Ammon's horn (tissue), 1 donor: Measurements from ENCODE around the gene PSMB9.

Source experiments
- DNase-seq: peaks from one replicate; pipeline ENCODE4 v3.0.0-alpha.2; 2016; ENCODE audit warnings: low spot score

Gene PSMB9

GRCh38 chr6:32840604-32841246, 13.3 kb upstream of the PSMB9 start:
- no peak for DNase-seq

GRCh38 chr6:32842021-32842650, 11.9 kb upstream of the PSMB9 start:
- DNase-seq: no peak

DNA sequence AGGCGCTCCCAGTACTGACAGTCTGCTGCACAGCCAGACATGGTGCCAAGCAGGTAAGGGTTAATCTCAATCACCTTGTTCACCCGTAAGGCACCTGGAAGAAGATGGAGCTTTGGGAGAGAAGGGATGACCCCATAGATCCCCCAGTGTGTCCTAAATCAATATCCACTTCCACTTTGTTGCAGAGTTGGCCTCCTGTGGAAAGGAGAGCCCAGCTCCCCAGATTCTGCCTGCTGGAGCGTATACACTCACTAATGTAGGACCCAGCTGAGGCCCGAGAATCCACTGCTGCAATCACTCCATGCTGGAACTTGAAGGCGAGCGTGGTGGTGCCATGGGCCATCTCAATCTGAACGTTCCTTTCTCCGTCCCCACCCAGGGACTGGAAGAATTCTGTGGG, 11.3 kb upstream of the PSMB9 start:
- DNase-seq: no peak

GRCh38 chr6:32843331-32843978, 10.5 kb upstream of the PSMB9 start:
- DNase-seq: no peak

DNA sequence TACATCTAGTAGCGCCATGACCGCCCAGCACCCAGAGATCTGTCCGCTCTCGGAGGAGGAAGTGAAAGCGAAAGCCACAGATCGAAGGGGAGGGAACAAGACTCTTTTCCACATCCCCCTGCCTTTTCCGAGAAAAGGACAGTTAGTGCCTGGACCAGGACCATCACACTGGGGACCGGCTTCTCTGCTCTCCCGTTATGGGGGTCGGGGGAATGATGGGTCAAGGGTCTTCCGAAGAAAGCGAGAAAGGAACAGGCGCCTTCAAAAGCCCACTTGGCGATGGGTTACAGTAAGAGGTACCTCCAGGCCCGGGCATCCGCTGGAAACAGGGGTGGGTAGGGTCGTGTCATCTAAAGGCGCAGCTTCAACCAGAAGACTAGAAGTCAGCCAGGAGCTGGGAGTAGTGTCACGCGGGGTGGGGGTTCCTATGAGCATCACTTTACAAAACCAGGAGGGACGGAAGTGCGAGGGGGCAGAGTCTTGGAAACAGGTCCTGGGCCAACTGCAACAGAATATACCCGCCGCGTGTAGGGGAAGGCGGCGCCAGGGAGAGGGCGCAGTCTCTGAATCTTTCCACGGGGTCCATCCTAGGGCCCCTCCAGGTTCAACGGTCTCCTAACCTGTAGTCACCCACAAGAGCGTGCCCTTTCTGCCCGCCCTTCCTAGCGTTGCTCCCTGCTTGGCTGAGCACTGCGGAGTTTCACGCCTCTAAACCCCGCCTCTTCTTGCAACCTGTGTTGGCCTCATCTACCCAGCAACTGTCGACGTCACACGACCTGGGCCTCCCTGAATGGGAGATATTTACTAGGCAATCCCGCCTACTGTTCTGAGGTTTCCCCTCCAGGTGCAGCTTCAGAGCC, 9.8 kb upstream of the PSMB9 start, which contains the start of gene PSMB8:
Gene PSMB8, minus strand, starts transcription at position 69 of the 860 bp plus-strand sequence. Its CDS starts 51 bp downstream, at position 18.
- peak; percentile 98 for DNase-seq

DNA sequence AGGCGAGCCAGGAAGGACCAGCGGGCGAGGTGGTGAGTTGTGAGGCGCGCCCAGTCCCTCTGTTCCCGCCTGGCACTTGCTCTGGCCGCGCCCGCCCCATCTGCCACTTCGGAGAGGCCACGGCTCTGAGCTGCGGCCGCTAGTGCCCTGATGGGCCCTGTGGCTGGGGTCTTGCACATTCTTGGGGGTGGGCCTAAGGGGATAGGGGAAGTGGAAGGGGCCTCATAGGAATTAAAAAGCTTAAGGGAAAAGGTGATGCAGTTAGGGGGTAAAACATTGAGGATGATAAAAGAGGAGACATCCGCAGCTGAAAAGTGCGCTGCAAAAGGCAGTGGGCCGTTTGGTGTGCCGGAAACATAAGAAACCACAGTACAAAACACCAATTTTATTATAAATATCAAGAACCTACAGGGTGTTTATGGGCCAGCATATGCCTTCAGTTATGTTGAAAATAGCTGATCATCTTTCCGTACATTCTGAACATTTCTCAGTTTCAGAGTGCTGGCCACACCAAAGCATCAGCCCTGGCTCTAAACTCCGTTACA, 9.1 kb upstream of the PSMB9 start:
- DNase-seq: no peak

DNA sequence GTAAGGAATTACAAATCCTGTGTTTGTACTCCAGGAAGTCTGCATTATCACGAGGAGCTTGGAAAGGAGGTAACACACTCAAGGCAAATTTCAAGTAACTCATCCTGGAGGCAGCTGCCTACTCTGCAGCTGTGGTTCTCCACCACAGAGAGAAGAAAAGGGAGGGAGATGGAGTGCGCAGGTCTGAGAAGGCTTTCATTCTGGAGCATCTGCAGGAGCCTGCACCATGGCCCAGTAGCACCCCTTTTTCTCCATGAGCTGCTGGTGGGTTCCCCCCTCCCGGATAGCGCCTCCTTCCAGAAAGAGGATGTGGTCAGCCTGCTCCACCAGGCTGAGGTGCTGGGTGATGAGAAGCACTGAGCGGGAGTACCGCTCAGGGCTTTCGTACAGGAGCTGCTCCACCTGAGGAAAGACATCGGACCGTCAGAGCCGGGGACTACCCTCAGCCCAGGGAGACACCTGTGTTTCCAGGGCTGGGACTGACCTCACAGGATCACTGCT, 8.6 kb upstream of the PSMB9 start:
- peak; percentile 56 for DNase-seq

- DNase-seq: no peak
Measured at GRCh38 chr6:32847004-32847403, 7.0 kb upstream of the PSMB9 start.

- DNase-seq: no peak
Measured at GRCh38 chr6:32847795-32848194, 6.2 kb upstream of the PSMB9 start.

DNA sequence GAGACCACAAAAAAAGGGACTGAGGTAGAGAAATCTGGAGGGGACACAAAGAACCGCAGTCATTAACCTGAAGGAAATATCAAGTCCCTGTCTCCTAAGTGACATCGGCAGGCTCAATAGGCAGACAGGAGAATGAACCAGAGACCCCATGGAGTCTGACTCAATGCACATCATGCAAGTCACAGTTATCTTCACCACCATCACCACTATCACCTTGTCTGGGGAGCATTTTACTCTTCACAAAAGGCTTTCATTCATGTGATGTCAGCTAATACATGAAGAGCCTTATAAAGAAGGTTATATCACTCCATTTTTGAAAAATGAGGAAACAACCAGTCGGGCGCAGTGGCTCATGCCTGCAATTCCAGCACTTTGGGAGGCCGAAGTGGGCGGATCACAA, 4.9 kb upstream of the PSMB9 start:
- no peak for DNase-seq

DNA sequence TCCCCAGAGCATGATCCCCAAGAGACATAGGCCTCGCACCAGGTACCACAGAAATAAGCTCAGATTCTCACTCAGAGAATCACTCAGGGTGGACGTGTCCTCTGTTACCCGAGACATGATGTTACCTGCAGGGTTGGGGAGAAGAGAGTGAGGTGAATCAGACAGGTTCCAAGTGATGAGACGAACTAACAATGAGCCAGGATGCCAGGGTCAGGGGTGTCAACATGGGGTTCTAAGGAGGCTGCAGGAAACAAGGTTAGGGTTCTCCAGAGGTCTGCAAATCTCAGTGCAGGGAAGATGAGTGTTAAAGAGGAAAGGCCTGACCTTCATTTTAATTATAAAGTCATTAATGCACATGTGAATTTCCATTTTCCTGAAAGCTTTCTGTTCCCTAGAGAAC, 3.0 kb upstream of the PSMB9 start:
- no peak for DNase-seq

DNA sequence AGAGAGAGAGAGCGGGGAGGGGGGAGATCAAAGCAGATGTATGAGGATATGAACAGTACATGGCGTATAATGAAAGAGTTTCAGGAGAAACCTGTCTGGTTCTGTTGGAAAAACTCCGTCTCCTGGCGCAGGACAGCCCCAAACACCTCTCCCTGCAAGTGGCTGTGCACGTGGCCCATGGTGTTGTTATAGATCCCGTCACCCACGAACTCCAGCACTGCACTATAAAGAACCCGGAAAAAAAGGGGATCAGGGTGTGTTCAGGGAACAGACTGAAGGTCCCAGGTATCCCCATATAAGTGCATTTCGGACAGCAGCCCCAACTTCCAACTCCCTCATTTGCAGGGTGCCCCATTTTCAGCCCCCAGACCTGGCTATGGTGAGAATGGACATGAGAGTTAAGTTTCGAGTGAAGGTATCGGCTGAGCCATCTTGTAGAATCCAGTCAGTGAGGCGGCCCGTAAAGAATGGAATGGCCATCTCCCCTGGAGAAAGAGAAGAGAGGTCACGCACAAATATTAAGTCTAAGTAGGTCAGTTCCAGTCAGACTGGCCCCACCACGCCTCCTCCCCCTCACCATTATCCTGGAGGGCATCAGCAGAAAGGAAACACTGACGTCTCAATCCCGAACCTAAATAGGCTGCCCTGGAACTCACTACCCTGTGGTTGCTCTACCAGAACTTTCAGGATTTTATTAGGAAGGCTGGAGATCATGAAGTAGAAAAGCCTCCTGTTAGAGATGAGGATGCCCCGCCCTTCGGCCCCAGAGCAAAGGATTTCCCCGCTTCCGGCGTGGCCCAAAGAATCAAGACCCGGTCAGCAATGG, 1.8 kb upstream of the PSMB9 start:
- no peak for DNase-seq

DNA sequence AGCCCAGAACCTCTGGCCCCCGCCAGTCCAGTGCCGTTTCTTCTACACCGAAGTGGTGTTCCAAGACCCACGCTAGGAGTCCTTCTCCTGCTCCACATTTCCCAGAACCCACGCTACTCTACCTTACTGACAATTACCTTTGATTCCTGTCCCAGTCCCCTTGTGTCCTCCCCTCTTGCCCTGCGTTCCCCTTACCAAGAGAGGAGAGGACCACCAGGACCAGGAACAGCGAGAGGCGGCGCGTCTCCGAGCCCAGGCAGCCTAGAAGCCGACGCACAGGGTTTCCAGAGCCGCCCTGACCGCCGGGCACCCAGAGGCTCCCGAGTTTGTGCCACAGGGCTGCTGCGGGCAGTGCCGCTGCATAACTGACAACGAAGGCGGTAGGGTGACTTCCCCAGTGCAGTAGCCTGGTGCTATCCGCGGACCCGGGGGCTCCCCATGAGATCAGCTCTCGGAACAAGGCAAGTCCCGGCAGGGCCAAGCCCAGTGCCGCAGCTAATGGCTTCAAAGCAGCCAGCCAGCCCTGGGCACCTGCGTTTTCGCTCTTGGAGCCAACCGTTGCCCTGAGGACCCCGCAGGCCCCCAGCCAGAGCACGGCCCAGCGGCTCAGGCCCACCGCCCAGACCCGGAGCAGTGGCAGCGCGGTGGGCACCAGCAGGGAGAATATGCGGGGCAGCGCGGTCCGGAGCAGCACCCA, 1.0 kb upstream of the PSMB9 start:
- DNase-seq: peak; percentile 54

- no peak for DNase-seq
Measured at GRCh38 chr6:32854376-32855178, 585 bp downstream of the PSMB9 start.

GRCh38 chr6:32855467-32856174, 1.6 kb downstream of the PSMB9 start:
- no peak for DNase-seq

- DNase-seq: no peak
Measured at GRCh38 chr6:32857156-32857891, 3.3 kb downstream of the PSMB9 start.

GRCh38 chr6:32858194-32858593, 4.2 kb downstream of the PSMB9 start:
- DNase-seq: no peak

DNA sequence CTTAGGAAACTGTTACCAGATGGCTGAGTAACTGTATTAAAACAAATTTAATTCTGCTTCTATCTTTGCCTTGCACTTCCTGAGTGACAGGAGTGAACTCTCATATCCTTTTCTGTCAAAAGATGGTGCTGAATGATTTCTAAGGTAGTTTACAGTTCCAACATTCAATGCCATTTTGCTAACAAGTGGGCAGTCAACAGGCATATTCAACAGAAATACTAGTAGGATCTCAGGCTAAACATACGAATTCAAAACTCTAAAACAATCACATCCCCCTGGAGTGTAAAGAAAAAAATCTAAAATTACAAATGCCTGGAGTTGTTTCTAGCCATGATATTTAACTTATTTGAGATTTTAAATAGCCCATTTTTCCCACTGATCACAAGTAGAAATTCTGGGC, 6.7 kb downstream of the PSMB9 start:
- no peak for DNase-seq
